Trophoblast cell (in vitro differentiated cells and primary cell): ENCODE data around the gene AKAP13.

Experiments
- DNase-seq, 2 donors: peaks; one replicate each; pipeline ENCODE4 v3.0.0-alpha.2; 2016
- H2AFZ ChIP-seq: 2 replicates; pipeline ENCODE4 v1.6.1; 2013; ENCODE audit warnings: low read length, moderate library complexity, mild to moderate bottlenecking; ENCODE audit not compliant: insufficient read depth, poor library complexity
- H2AK5ac ChIP-seq: 2 replicates; pipeline ENCODE4 v1.6.1; 2013; ENCODE audit warnings: mild to moderate bottlenecking, low read length
- H2BK120ac ChIP-seq: 2 replicates; pipeline ENCODE4 v1.6.1; 2013; ENCODE audit warnings: low read length, mild to moderate bottlenecking, moderate library complexity; ENCODE audit not compliant: insufficient read depth, poor library complexity
- H2BK12ac ChIP-seq: 2 replicates; pipeline ENCODE4 v1.6.1; 2013; ENCODE audit warnings: mild to moderate bottlenecking, low read length, moderate library complexity
- H2BK5ac ChIP-seq: 2 replicates; pipeline ENCODE4 v1.6.1; 2013; ENCODE audit warnings: low read length, low read depth, moderate library complexity, mild to moderate bottlenecking; ENCODE audit not compliant: poor library complexity
- H3K14ac ChIP-seq: 2 replicates; pipeline ENCODE4 v1.6.1; 2013; ENCODE audit warnings: mild to moderate bottlenecking, low read length
- H3K18ac ChIP-seq: 2 replicates; pipeline ENCODE4 v1.6.1; 2013; ENCODE audit warnings: mild to moderate bottlenecking, low read length
- H3K23ac ChIP-seq: 2 replicates; pipeline ENCODE4 v1.6.1; 2013; ENCODE audit warnings: low read length
- H3K27ac ChIP-seq: 2 replicates; pipeline ENCODE4 v1.5.1; 2013; ENCODE audit warnings: low read depth, mild to moderate bottlenecking, inconsistent platforms, low read length, moderate library complexity
- H3K27me3 ChIP-seq: 2 replicates; pipeline ENCODE4 v1.6.1; 2013; ENCODE audit warnings: inconsistent platforms, mild to moderate bottlenecking, low read length, moderate library complexity; ENCODE audit not compliant: insufficient read depth
- H3K36me3 ChIP-seq, 2 experiments: 1 replicate in 1 of 2; 2 replicates in 1 of 2; pipeline ENCODE4 v1.6.1; 2013; ENCODE audit warnings: low read length in 2 of 2, mild to moderate bottlenecking in 2 of 2, moderate library complexity in 1 of 2; ENCODE audit not compliant: insufficient read depth in 2 of 2, control insufficient read depth in 1 of 2
- H3K4ac ChIP-seq: 2 replicates; pipeline ENCODE4 v1.6.1; 2013; ENCODE audit warnings: low read depth, mild to moderate bottlenecking, low read length, moderate library complexity
- H3K4me1 ChIP-seq, 2 experiments: 1 replicate in 1 of 2; 2 replicates in 1 of 2; pipeline ENCODE4 v1.6.1; 2013; ENCODE audit warnings: low read length in 2 of 2, mild to moderate bottlenecking in 2 of 2, moderate library complexity in 1 of 2; ENCODE audit not compliant: insufficient read depth in 2 of 2, control insufficient read depth in 1 of 2
- H3K4me2 ChIP-seq: 2 replicates; pipeline ENCODE4 v1.6.1; 2013; ENCODE audit warnings: inconsistent platforms, mild to moderate bottlenecking, low read length, moderate library complexity
- H3K4me3 ChIP-seq: 2 replicates; pipeline ENCODE4 v1.5.1; 2013; ENCODE audit warnings: mild to moderate bottlenecking, low read depth, low read length, inconsistent platforms
- H3K79me1 ChIP-seq: one replicate; pipeline ENCODE4 v1.6.1; 2013; ENCODE audit warnings: low read length
- H3K79me2 ChIP-seq: 2 replicates; pipeline ENCODE4 v1.6.1; 2013; ENCODE audit warnings: low read length, mild to moderate bottlenecking; ENCODE audit not compliant: control insufficient read depth, insufficient read depth, poor library complexity
- H3K9ac ChIP-seq: 2 replicates; pipeline ENCODE4 v1.6.1; 2013; ENCODE audit warnings: mild to moderate bottlenecking, low read length
- H3K9me3 ChIP-seq: 2 replicates; pipeline ENCODE4 v1.6.1; 2013; ENCODE audit warnings: low read depth, mild to moderate bottlenecking, control low read depth, inconsistent platforms, low read length; ENCODE audit not compliant: insufficient read depth
- H4K12ac ChIP-seq: 2 replicates; pipeline ENCODE4 v1.6.1; 2013; ENCODE audit warnings: low read depth, mild to moderate bottlenecking, low read length, moderate library complexity
- H4K8ac ChIP-seq: 2 replicates; pipeline ENCODE4 v1.6.1; 2013; ENCODE audit warnings: low read depth, mild to moderate bottlenecking, low read length, moderate library complexity
- H4K91ac ChIP-seq: one replicate; pipeline ENCODE4 v1.6.1; 2013; ENCODE audit warnings: low read depth, mild to moderate bottlenecking, low read length, moderate library complexity
- WGBS: extraction: QIAGEN DNeasy Blood & Tissue Kit; methylation state at CpG from one replicate; pipeline ENCODE4 v1.1.7; 2013; ENCODE audit warnings: missing lambda C conversion rate; ENCODE audit not compliant: insufficient read length, insufficient coverage; ENCODE audit errors: extremely low coverage; 5-methylcytosine and 5-hydroxymethylcytosine counted together

AKAP13 gene

GRCh38 chr15:85496551-85497171 lies 116.3 kb downstream of the AKAP13 start:
- Histone ChIP-seq H2AFZ (no peak overlapping the region), H4K8ac (no peak overlapping the region), H2AK5ac (no peak overlapping the region), H3K4me3 (no peak overlapping the region), H2BK12ac (no peak overlapping the region), H3K4me2 (no peak overlapping the region), H3K9ac (no peak overlapping the region), H3K27ac (no peak overlapping the region), H3K9me3 (no peaks in the 10 kb centered on the region), H3K79me2 (no peaks in the 10 kb centered on the region), H3K23ac (no peak overlapping the region), H2BK5ac (no peak overlapping the region), H3K14ac (no peak overlapping the region), H3K4ac (no peak overlapping the region), H2BK120ac (no peak overlapping the region), H3K27me3 (no peaks in the 10 kb centered on the region), H4K91ac (no peak overlapping the region), H4K12ac (no peak overlapping the region), H3K18ac (no peak overlapping the region), H3K4me1 (peaks cover 6 to 17% of the 10 kb centered on the region in 2 experiments), H3K36me3 (no peaks in the 10 kb centered on the region), H3K79me1 (peaks cover 2% of the 10 kb centered on the region)
- no peak for DNase-seq
- no CpG with 5 or more reads among the region's 2 CpGs for WGBS

GRCh38 chr15:85497172-85497569 lies 116.8 kb downstream of the AKAP13 start:
- Histone ChIP-seq H4K8ac (no peak overlapping the region), H3K9me3 (no peaks in the 10 kb centered on the region), H4K91ac (no peak overlapping the region), H4K12ac (no peak overlapping the region), H3K4me1 (peaks cover 6 to 17% of the 10 kb centered on the region in 2 experiments), H3K4me2 (no peak overlapping the region), H3K36me3 (no peaks in the 10 kb centered on the region), H3K18ac (peak overlapping the region; percentile 72), H3K79me1 (peaks cover 2% of the 10 kb centered on the region), H3K27ac (no peak overlapping the region), H3K79me2 (no peaks in the 10 kb centered on the region), H3K4ac (peak overlapping the region; percentile 39), H3K4me3 (no peak overlapping the region), H3K14ac (no peak overlapping the region), H2BK12ac (no peak overlapping the region), H3K23ac (no peak overlapping the region), H2AK5ac (no peak overlapping the region), H2BK120ac (no peak overlapping the region), H3K27me3 (no peaks in the 10 kb centered on the region), H2BK5ac (no peak overlapping the region), H3K9ac (no peak overlapping the region), H2AFZ (no peak overlapping the region)
- DNase-seq: no peak
- WGBS: no CpG with 5 or more reads among the region's 2 CpGs

GRCh38 chr15:85498471-85498870 lies 118.1 kb downstream of the AKAP13 start:
- no peak overlapping the region for H4K91ac ChIP-seq
- peaks cover 6 to 17% of the 10 kb centered on the region in 2 experiments for H3K4me1 ChIP-seq
- no peak overlapping the region for H3K9ac ChIP-seq
- no peaks in the 10 kb centered on the region for H3K79me2 ChIP-seq
- no peak for DNase-seq
- no peak overlapping the region for H2BK120ac ChIP-seq
- no peak overlapping the region for H3K4me2 ChIP-seq
- no peak overlapping the region for H3K4ac ChIP-seq
- no peak overlapping the region for H2AK5ac ChIP-seq
- H2BK12ac ChIP-seq: peak overlapping the region; percentile 43
- no peak overlapping the region for H3K27ac ChIP-seq
- H3K23ac ChIP-seq: no peak overlapping the region
- H3K18ac ChIP-seq: no peak overlapping the region
- H3K4me3 ChIP-seq: no peak overlapping the region
- peaks cover 2% of the 10 kb centered on the region for H3K79me1 ChIP-seq
- no peak overlapping the region for H2AFZ ChIP-seq
- H4K12ac ChIP-seq: no peak overlapping the region
- H3K14ac ChIP-seq: no peak overlapping the region
- no peak overlapping the region for H2BK5ac ChIP-seq
- H3K27me3 ChIP-seq: no peaks in the 10 kb centered on the region
- WGBS: no CpG with 5 or more reads among the region's 6 CpGs
- H3K9me3 ChIP-seq: no peaks in the 10 kb centered on the region
- no peaks in the 10 kb centered on the region for H3K36me3 ChIP-seq
- no peak overlapping the region for H4K8ac ChIP-seq

GRCh38 chr15:85499371-85499887 lies 119.0 kb downstream of the AKAP13 start:
- no peak overlapping the region for H2BK5ac ChIP-seq
- no peak overlapping the region for H3K9ac ChIP-seq
- no peak overlapping the region for H2AFZ ChIP-seq
- no peaks in the 10 kb centered on the region for H3K79me1 ChIP-seq
- no peaks in the 10 kb centered on the region for H3K27me3 ChIP-seq
- H3K18ac ChIP-seq: no peak overlapping the region
- peaks cover 6 to 13% of the 10 kb centered on the region in 2 experiments for H3K4me1 ChIP-seq
- H3K14ac ChIP-seq: no peak overlapping the region
- no peak overlapping the region for H2BK12ac ChIP-seq
- no peak overlapping the region for H2BK120ac ChIP-seq
- no CpG with 5 or more reads among the region's 7 CpGs for WGBS
- no peak overlapping the region for H4K91ac ChIP-seq
- H3K4me3 ChIP-seq: no peak overlapping the region
- DNase-seq: no peak
- no peaks in the 10 kb centered on the region for H3K79me2 ChIP-seq
- H4K12ac ChIP-seq: no peak overlapping the region
- H3K4ac ChIP-seq: no peak overlapping the region
- no peak overlapping the region for H3K23ac ChIP-seq
- no peaks in the 10 kb centered on the region for H3K36me3 ChIP-seq
- H3K27ac ChIP-seq: no peak overlapping the region
- no peaks in the 10 kb centered on the region for H3K9me3 ChIP-seq
- H3K4me2 ChIP-seq: no peak overlapping the region
- H2AK5ac ChIP-seq: no peak overlapping the region
- H4K8ac ChIP-seq: no peak overlapping the region
